IMR-90 (cell line): ENCODE measurements around the gene FAM114A2. TPM values are rescaled to one million over a fixed set of nuclear protein-coding genes. Genes with fewer than 3 reads are reported as not detected.

Source experiments
- ATAC-seq: fragments of 200-7000 bp; cut with Tn5 transposase; 2 replicates; pipeline ENCODE4 v1.9.1; 2020; ENCODE audit warnings: low read depth, mild to moderate bottlenecking, moderate library complexity
- BruUV-seq: library from RNA; stranded (reverse); fragments of 400-500 nt; replicated peaks from 2 replicates; lab custom pipeline; 2021; lab: Mats Ljungman, UMichigan
- CTCF ChIA-PET: fragments of 300-600 bp; formaldehyde crosslinking; extraction: SDS; loops from one replicate; lab custom pipeline; 2021; ENCODE audit warnings: antibody characterized with exemption; lab: Yijun Ruan, JAX
- POLR2A ChIA-PET: fragments of 300-600 bp; sonication (Branson Sonifier 250); formaldehyde crosslinking; loops from one replicate; lab custom pipeline; 2022; ENCODE audit warnings: antibody characterized with exemption; ENCODE audit not compliant: unreplicated experiment; lab: Charles Lee
- DNase-seq: peaks from one replicate; pipeline ENCODE4 v3.0.0; 2013
- H2AFZ ChIP-seq: replicated peaks from 2 replicates; pipeline ENCODE3; 2013; ENCODE audit warnings: low read length, mild to moderate bottlenecking; ENCODE audit not compliant: poor library complexity
- H2AK5ac ChIP-seq: 2 replicates; pipeline ENCODE4 v1.6.1; 2013; ENCODE audit warnings: low read depth, low read length, inconsistent platforms
- H2AK9ac ChIP-seq: replicated peaks from 2 replicates; pipeline ENCODE3; 2013; ENCODE audit warnings: mild to moderate bottlenecking, low read depth, low read length, moderate library complexity; ENCODE audit not compliant: poor library complexity
- H2BK120ac ChIP-seq: 2 replicates; pipeline ENCODE4 v1.6.1; 2013; ENCODE audit warnings: low read depth, low read length, inconsistent platforms
- H2BK15ac ChIP-seq: 3 replicates; pipeline ENCODE4 v1.6.1; 2013; ENCODE audit warnings: low read depth, low read length, inconsistent platforms
- H2BK20ac ChIP-seq: 2 replicates; pipeline ENCODE4 v1.6.1; 2013; ENCODE audit warnings: low read depth, mild to moderate bottlenecking, inconsistent platforms, low read length, moderate library complexity
- H2BK5ac ChIP-seq: 2 replicates; pipeline ENCODE4 v1.6.1; 2013; ENCODE audit warnings: mild to moderate bottlenecking, low read depth, low read length, inconsistent platforms; ENCODE audit not compliant: poor library complexity, severe bottlenecking
- H3K14ac ChIP-seq: replicated peaks from 2 replicates; pipeline ENCODE4 v1.6.1; 2013; ENCODE audit warnings: low read depth, low read length, inconsistent platforms
- H3K18ac ChIP-seq: 2 replicates; pipeline ENCODE4 v1.6.1; 2013; ENCODE audit warnings: low read depth, low read length, control low read depth
- H3K23ac ChIP-seq: 2 replicates; pipeline ENCODE4 v1.6.1; 2013; ENCODE audit warnings: low read depth, low read length, inconsistent platforms
- H3K27ac ChIP-seq: 2 replicates; pipeline ENCODE4 v1.5.1; 2013; ENCODE audit warnings: mild to moderate bottlenecking, control low read depth, low read length; ENCODE audit not compliant: insufficient read depth
- H3K27me3 ChIP-seq: 2 replicates; pipeline ENCODE4 v1.6.1; 2013; ENCODE audit warnings: low read length; ENCODE audit not compliant: control insufficient read depth, insufficient read depth
- H3K36me3 ChIP-seq: 2 replicates; pipeline ENCODE4 v1.6.1; 2013; ENCODE audit warnings: low read length, mixed read lengths; ENCODE audit not compliant: control insufficient read depth, insufficient read depth
- H3K4ac ChIP-seq: 2 replicates; pipeline ENCODE4 v1.6.1; 2013; ENCODE audit warnings: low read depth, low read length, inconsistent platforms
- H3K4me1 ChIP-seq: 2 replicates; pipeline ENCODE4 v1.6.1; 2013; ENCODE audit warnings: low read length, mixed read lengths; ENCODE audit not compliant: control insufficient read depth, insufficient read depth
- H3K4me2 ChIP-seq: 2 replicates; pipeline ENCODE4 v1.6.1; 2013; ENCODE audit warnings: low read depth, mild to moderate bottlenecking, control low read depth, low read length, moderate library complexity
- H3K4me3 ChIP-seq: 2 replicates; pipeline ENCODE4 v1.5.1; 2013; ENCODE audit warnings: low read depth, mild to moderate bottlenecking, control low read depth, low read length, moderate library complexity; ENCODE audit not compliant: insufficient read depth
- H3K56ac ChIP-seq: 2 replicates; pipeline ENCODE4 v1.6.1; 2013; ENCODE audit warnings: low read length, inconsistent platforms; ENCODE audit not compliant: insufficient read depth; ENCODE audit errors: extremely low read depth
- H3K79me1 ChIP-seq, 2 experiments: 2 replicates each; pipeline ENCODE4 v1.6.1; 2013; ENCODE audit warnings: low read length in 2 of 2, inconsistent platforms in 1 of 2, low read depth in 1 of 2
- H3K9ac ChIP-seq: 2 replicates; pipeline ENCODE4 v1.6.1; 2013; ENCODE audit warnings: low read depth, low read length, control low read depth
- H3K9me1 ChIP-seq: 2 replicates; pipeline ENCODE4 v1.6.1; 2013; ENCODE audit warnings: low read length, inconsistent platforms; ENCODE audit not compliant: insufficient read depth
- H3K9me3 ChIP-seq: 2 replicates; pipeline ENCODE4 v1.6.1; 2013; ENCODE audit warnings: low read length; ENCODE audit not compliant: control insufficient read depth, insufficient read depth
- H4K20me1 ChIP-seq: 2 replicates; pipeline ENCODE4 v1.6.1; 2013; ENCODE audit warnings: low read length, inconsistent platforms; ENCODE audit not compliant: insufficient read depth
- H4K5ac ChIP-seq: 2 replicates; pipeline ENCODE4 v1.6.1; 2013; ENCODE audit warnings: mild to moderate bottlenecking, low read depth, low read length, control low read depth
- H4K8ac ChIP-seq, 2 experiments: 2 replicates each; pipeline ENCODE4 v1.6.1; 2013; ENCODE audit warnings: low read depth in 2 of 2, low read length in 2 of 2, control low read depth in 1 of 2, inconsistent platforms in 1 of 2
- H4K91ac ChIP-seq: 2 replicates; pipeline ENCODE4 v1.6.1; 2013; ENCODE audit warnings: low read depth, low read length, inconsistent platforms; ENCODE audit not compliant: insufficient read depth
- BHLHE40 ChIP-seq: fragments of 150-350 bp; IDR thresholded peaks from 2 replicates; pipeline ENCODE4 v1.6.1; 2016; ENCODE audit warnings: mild to moderate bottlenecking, low read depth, low read length
- CEBPB ChIP-seq: IDR thresholded peaks from 2 replicates; pipeline ENCODE4 v1.6.1; 2012; ENCODE audit warnings: low read depth, low read length, improper control_type of control experiment
- CHD1 ChIP-seq: IDR thresholded peaks from 2 replicates; pipeline ENCODE4 v1.6.1; 2012; ENCODE audit warnings: low read depth, low read length, improper control_type of control experiment
- FOS ChIP-seq: fragments of 150-350 bp; IDR thresholded peaks from 2 replicates; pipeline ENCODE4 v1.6.1; 2016; ENCODE audit warnings: low read depth, low read length
- MAFK ChIP-seq: IDR thresholded peaks from 2 replicates; pipeline ENCODE4 v1.6.1; 2012; ENCODE audit warnings: low read depth, low read length, improper control_type of control experiment
- MAZ ChIP-seq: IDR thresholded peaks from 2 replicates; pipeline ENCODE4 v1.6.1; 2012; ENCODE audit warnings: low read depth, mild to moderate bottlenecking, low read length, improper control_type of control experiment, moderate library complexity, borderline replicate concordance
- MXI1 ChIP-seq: IDR thresholded peaks from 2 replicates; pipeline ENCODE4 v1.6.1; 2012; ENCODE audit warnings: low read depth, mild to moderate bottlenecking, low read length, moderate library complexity, borderline replicate concordance
- NFE2L2 ChIP-seq: fragments of 150-350 bp; IDR thresholded peaks from 2 replicates; pipeline ENCODE4 v1.6.1; 2016; ENCODE audit warnings: low read depth, mild to moderate bottlenecking, low read length
- POLR2A ChIP-seq: IDR thresholded peaks from 2 replicates; pipeline ENCODE4 v1.6.1; 2012; ENCODE audit warnings: mild to moderate bottlenecking, low read depth, low read length
- RAD21 ChIP-seq: IDR thresholded peaks from 2 replicates; pipeline ENCODE4 v1.6.1; 2012; ENCODE audit warnings: low read length, improper control_type of control experiment
- RCOR1 ChIP-seq: IDR thresholded peaks from 2 replicates; pipeline ENCODE4 v1.6.1; 2012; ENCODE audit warnings: mild to moderate bottlenecking, low read length, improper control_type of control experiment; ENCODE audit not compliant: insufficient replicate concordance
- RFX5 ChIP-seq: IDR thresholded peaks from 2 replicates; pipeline ENCODE4 v1.8.0; 2012; ENCODE audit warnings: low read depth, mild to moderate bottlenecking, low read length, moderate library complexity
- SMC3 ChIP-seq: fragments of 150-350 bp; IDR thresholded peaks from 2 replicates; pipeline ENCODE4 v1.6.1; 2016; ENCODE audit warnings: low read depth, mild to moderate bottlenecking, antibody characterized with exemption, low read length, moderate library complexity
- WGBS, 2 experiments: methylation state at CpG; one replicate each; pipeline versions ENCODE4 v1.1.5 to v1.1.7; 2013; ENCODE audit warnings: missing lambda C conversion rate in 2 of 2; ENCODE audit not compliant: insufficient read length in 1 of 2; ENCODE audit errors: extremely low coverage in 2 of 2; 5-methylcytosine and 5-hydroxymethylcytosine counted together
- dilution Hi-C: fragments of 300-500 bp; cut with HindIII; formaldehyde crosslinking; loops from one replicate; pipeline ENCODE4 v1.14.3; 2018; ENCODE audit warnings: low sequenced_read_pairs; ENCODE audit not compliant: unreplicated experiment
- in situ Hi-C: fragments of 300-500 bp; cut with MboI; formaldehyde crosslinking; loops from 3 replicates; pipeline ENCODE4 v1.14.3; 2019; ENCODE audit warnings: low sequenced_read_pairs, inconsistent platforms, mixed read lengths
- intact Hi-C: fragments of 100-400 bp; cut with micrococcal nuclease; formaldehyde crosslinking; loops from 2 replicates; pipeline ENCODE4 v1.10.0; 2022
- polyA plus RNA-seq, 3 experiments: library from polyadenylated mRNA; depleted of rRNA; stranded (reverse); fragments of >200 nt; gene quantifications; 2 replicates each; pipeline ENCODE4 v1.2.3, GENCODE V29; 2012; ENCODE audit warnings: low replicate concordance in 1 of 3
- total RNA-seq: library from RNA; depleted of rRNA; stranded (reverse); fragments of >200 nt; gene quantifications from 2 replicates; pipeline ENCODE4 v1.2.3, GENCODE V29; 2012
- TF ChIP-seq, protein P1 (sequence below): conservative IDR thresholded peaks from 2 replicates; pipeline ENCODE4 v1.5.1; 2012; ENCODE audit warnings: mild to moderate bottlenecking, low read depth, low read length, improper control_type of control experiment
- TF ChIP-seq, protein P2 (sequence below): fragments of 150-350 bp; IDR thresholded peaks from 2 replicates; pipeline ENCODE4 v1.6.1; 2017; ENCODE audit warnings: mild to moderate bottlenecking, antibody characterized with exemption, low read length, low read depth
- TF ChIP-seq, protein P3 (sequence below): fragments of 150-350 bp; IDR thresholded peaks from 2 replicates; pipeline ENCODE4 v1.6.1; 2016; ENCODE audit warnings: low read depth, mild to moderate bottlenecking, low read length, moderate library complexity, borderline replicate concordance

The FAM114A2 gene
- total and polyA plus RNA-seq, 2 of the 4 experiments (the other 2 are of a cell fraction), result 13.2 to 41.2 TPM

DNA sequence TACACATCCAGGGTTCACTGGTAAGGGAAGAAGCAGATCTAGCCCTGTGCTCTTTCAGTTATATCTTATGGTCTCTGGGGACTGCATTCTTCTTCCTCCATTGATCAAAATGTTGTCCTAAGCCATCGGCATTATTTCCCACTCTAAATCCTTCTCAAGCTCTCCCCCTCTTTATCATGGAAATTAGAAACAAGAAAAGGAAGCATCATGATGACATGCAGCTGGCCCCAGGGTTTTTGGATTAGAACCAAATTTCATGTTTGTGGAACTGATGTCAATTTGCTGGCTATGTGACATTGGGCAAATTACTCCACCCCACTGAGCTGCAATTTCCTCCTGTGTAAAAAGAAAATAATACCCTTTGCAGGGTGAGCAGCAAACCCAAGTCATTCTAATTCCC, 39.6 kb upstream of the FAM114A2 start:
- no peak overlapping the region for H3K23ac ChIP-seq
- no peak overlapping the region for H3K14ac ChIP-seq
- no TSS peak for BruUV-seq
- no peak overlapping the region for H4K5ac ChIP-seq
- H4K20me1 ChIP-seq, result no peaks in the 10 kb centered on the region
- H3K79me1 ChIP-seq, result no peaks in the 10 kb centered on the region
- H3K9me1 ChIP-seq, result no peaks in the 10 kb centered on the region; the same call in 1 of the 2 replicates
- H3K36me3 ChIP-seq, result no peaks in the 10 kb centered on the region
- H2BK5ac ChIP-seq, result no peak overlapping the region
- no peaks in the 10 kb centered on the region for H3K9me3 ChIP-seq
- peaks cover 6% of the 10 kb centered on the region for H3K27me3 ChIP-seq
- in situ Hi-C loops, result loop anchor here (10.0 kb wide), 1 partner anchor 537 kb away; no protein-coding TSS in a partner anchor
- intact Hi-C loops, result no loop called here
- H3K4ac ChIP-seq, result no peak overlapping the region
- H3K4me2 ChIP-seq, result no peak overlapping the region
- H2AK9ac ChIP-seq, result no peak overlapping the region
- H2AFZ ChIP-seq, result no peak overlapping the region
- no peak overlapping the region for H3K4me3 ChIP-seq
- H4K8ac ChIP-seq, result no peak overlapping the region
- WGBS, 2 experiments, result no CpG with 5 or more reads among the region's 1 CpG
- no peak overlapping the region for H3K18ac ChIP-seq
- H3K27ac ChIP-seq, result no peak overlapping the region
- H2AK5ac ChIP-seq, result no peak overlapping the region
- DNase-seq (no peak), ATAC-seq (no peak)
- H2BK120ac ChIP-seq, result no peak overlapping the region
- H3K9ac ChIP-seq, result no peak overlapping the region
- no peak overlapping the region for H3K56ac ChIP-seq
- dilution Hi-C loops, result no loop called here
- POLR2A ChIA-PET, result no interaction called here
- H3K4me1 ChIP-seq, result no peaks in the 10 kb centered on the region
- no peak for TF ChIP-seq SMC3
- TF ChIP-seq, protein P1, sequence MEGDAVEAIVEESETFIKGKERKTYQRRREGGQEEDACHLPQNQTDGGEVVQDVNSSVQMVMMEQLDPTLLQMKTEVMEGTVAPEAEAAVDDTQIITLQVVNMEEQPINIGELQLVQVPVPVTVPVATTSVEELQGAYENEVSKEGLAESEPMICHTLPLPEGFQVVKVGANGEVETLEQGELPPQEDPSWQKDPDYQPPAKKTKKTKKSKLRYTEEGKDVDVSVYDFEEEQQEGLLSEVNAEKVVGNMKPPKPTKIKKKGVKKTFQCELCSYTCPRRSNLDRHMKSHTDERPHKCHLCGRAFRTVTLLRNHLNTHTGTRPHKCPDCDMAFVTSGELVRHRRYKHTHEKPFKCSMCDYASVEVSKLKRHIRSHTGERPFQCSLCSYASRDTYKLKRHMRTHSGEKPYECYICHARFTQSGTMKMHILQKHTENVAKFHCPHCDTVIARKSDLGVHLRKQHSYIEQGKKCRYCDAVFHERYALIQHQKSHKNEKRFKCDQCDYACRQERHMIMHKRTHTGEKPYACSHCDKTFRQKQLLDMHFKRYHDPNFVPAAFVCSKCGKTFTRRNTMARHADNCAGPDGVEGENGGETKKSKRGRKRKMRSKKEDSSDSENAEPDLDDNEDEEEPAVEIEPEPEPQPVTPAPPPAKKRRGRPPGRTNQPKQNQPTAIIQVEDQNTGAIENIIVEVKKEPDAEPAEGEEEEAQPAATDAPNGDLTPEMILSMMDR, result no peak
- TF ChIP-seq POLR2A, result no peak
- TF ChIP-seq MAFK, result no peak
- TF ChIP-seq NFE2L2, result no peak
- no peak for TF ChIP-seq CHD1
- no peak for TF ChIP-seq MXI1
- TF ChIP-seq FOS, result no peak
- no peak for TF ChIP-seq MAZ
- TF ChIP-seq RCOR1, result no peak
- no peak for TF ChIP-seq CEBPB
- no peak for TF ChIP-seq BHLHE40
- TF ChIP-seq, protein P2, sequence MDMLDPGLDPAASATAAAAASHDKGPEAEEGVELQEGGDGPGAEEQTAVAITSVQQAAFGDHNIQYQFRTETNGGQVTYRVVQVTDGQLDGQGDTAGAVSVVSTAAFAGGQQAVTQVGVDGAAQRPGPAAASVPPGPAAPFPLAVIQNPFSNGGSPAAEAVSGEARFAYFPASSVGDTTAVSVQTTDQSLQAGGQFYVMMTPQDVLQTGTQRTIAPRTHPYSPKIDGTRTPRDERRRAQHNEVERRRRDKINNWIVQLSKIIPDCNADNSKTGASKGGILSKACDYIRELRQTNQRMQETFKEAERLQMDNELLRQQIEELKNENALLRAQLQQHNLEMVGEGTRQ, result no peak
- TF ChIP-seq RFX5, result no peak
- TF ChIP-seq, protein P3, sequence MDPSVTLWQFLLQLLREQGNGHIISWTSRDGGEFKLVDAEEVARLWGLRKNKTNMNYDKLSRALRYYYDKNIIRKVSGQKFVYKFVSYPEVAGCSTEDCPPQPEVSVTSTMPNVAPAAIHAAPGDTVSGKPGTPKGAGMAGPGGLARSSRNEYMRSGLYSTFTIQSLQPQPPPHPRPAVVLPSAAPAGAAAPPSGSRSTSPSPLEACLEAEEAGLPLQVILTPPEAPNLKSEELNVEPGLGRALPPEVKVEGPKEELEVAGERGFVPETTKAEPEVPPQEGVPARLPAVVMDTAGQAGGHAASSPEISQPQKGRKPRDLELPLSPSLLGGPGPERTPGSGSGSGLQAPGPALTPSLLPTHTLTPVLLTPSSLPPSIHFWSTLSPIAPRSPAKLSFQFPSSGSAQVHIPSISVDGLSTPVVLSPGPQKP, result no peak
- TF ChIP-seq RAD21, result no peak
- CTCF ChIA-PET, result no interaction called here
- H2BK20ac ChIP-seq, result no peak overlapping the region
- H4K91ac ChIP-seq, result no peak overlapping the region
- H2BK15ac ChIP-seq, result no peak overlapping the region
